ENCODE measurements around the gene TDRD9. TPM values are rescaled to one million over a fixed set of nuclear protein-coding genes. Genes with fewer than 3 reads are reported as not detected.
A peak's percentile ranks its signal among the peaks of the same experiment; 100 is the strongest.

Gene TDRD9
- total RNA-seq, 1 donor from 2014 or later, result 0.19 TPM

- intact Hi-C loops (cut with micrococcal nuclease), result no loop called here
- DNase-seq, result no peak
- H3K27me3 Mint-ChIP-seq, result peaks cover 5% of the 10 kb centered on the region
Observed at GRCh38 chr14:104049576-104050240, 121.5 kb downstream of the TDRD9 start.

GRCh38 chr14:104051092-104051813 is 123.0 kb downstream of the TDRD9 start:
- Mint-ChIP-seq H3K36me3 (ENCODE audit: low read depth) (no peaks in the 10 kb centered on the region), H3K4me3 (no peak overlapping the region), H3K27ac (no peak overlapping the region), H3K9me3 (no peaks in the 10 kb centered on the region), H3K4me1 (peaks cover 7% of the 10 kb centered on the region), H3K27me3 (peaks cover 10% of the 10 kb centered on the region)
- DNase-seq, result no peak
- intact Hi-C loops (cut with micrococcal nuclease), result no loop called here

More at GRCh38 chr14:104049576-104050240, 121.5 kb downstream of the TDRD9 start:
- Mint-ChIP-seq H3K4me1 (peaks cover 7% of the 10 kb centered on the region), H3K27ac (no peak overlapping the region), H3K36me3 (ENCODE audit: low read depth) (no peaks in the 10 kb centered on the region), H3K4me3 (no peak overlapping the region), H3K9me3 (no peaks in the 10 kb centered on the region)

GRCh38 chr14:104054222-104054905 is 126.1 kb downstream of the TDRD9 start:
- no peaks in the 10 kb centered on the region for H3K36me3 Mint-ChIP-seq (ENCODE audit: low read depth)
- H3K9me3 Mint-ChIP-seq, result no peaks in the 10 kb centered on the region
- no peak for DNase-seq
- H3K4me3 Mint-ChIP-seq, result no peak overlapping the region
- intact Hi-C loops (cut with micrococcal nuclease), result no loop called here
- H3K27ac Mint-ChIP-seq, result no peak overlapping the region
- H3K27me3 Mint-ChIP-seq, result peaks cover 24% of the 10 kb centered on the region
- H3K4me1 Mint-ChIP-seq, result no peaks in the 10 kb centered on the region

GRCh38 chr14:104062281-104062680 is 134.0 kb downstream of the TDRD9 start:
- DNase-seq, result no peak
- Mint-ChIP-seq H3K27ac (no peak overlapping the region), H3K4me1 (no peaks in the 10 kb centered on the region), H3K4me3 (no peak overlapping the region), H3K9me3 (peaks cover 9% of the 10 kb centered on the region), H3K27me3 (peaks cover 33% of the 10 kb centered on the region), H3K36me3 (ENCODE audit: low read depth) (no peaks in the 10 kb centered on the region)
- intact Hi-C loops (cut with micrococcal nuclease), result no loop called here

GRCh38 chr14:104064003-104064402 is 135.7 kb downstream of the TDRD9 start:
- Mint-ChIP-seq H3K27me3 (peaks cover 22% of the 10 kb centered on the region), H3K4me3 (no peak overlapping the region), H3K9me3 (peaks cover 9% of the 10 kb centered on the region), H3K27ac (no peak overlapping the region), H3K36me3 (ENCODE audit: low read depth) (no peaks in the 10 kb centered on the region), H3K4me1 (no peaks in the 10 kb centered on the region)
- DNase-seq, result no peak
- intact Hi-C loops (cut with micrococcal nuclease), result no loop called here

GRCh38 chr14:104066279-104066678 is 138.0 kb downstream of the TDRD9 start:
- no peak for DNase-seq
- Mint-ChIP-seq H3K27me3 (peaks cover 10% of the 10 kb centered on the region), H3K9me3 (peaks cover 9% of the 10 kb centered on the region), H3K4me3 (no peak overlapping the region), H3K27ac (no peak overlapping the region), H3K36me3 (ENCODE audit: low read depth) (no peaks in the 10 kb centered on the region), H3K4me1 (no peaks in the 10 kb centered on the region)
- intact Hi-C loops (cut with micrococcal nuclease), result no loop called here

GRCh38 chr14:104066719-104067295 is 138.6 kb downstream of the TDRD9 start:
- peaks cover 9% of the 10 kb centered on the region for H3K9me3 Mint-ChIP-seq
- H3K27me3 Mint-ChIP-seq, result peaks cover 9% of the 10 kb centered on the region
- H3K36me3 Mint-ChIP-seq (ENCODE audit: low read depth), result no peaks in the 10 kb centered on the region
- no peak overlapping the region for H3K4me3 Mint-ChIP-seq
- DNase-seq, result no peak
- intact Hi-C loops (cut with micrococcal nuclease), result no loop called here
- no peak overlapping the region for H3K27ac Mint-ChIP-seq
- H3K4me1 Mint-ChIP-seq, result no peaks in the 10 kb centered on the region

GRCh38 chr14:104069541-104069940 is 141.3 kb downstream of the TDRD9 start:
- intact Hi-C loops (cut with micrococcal nuclease), result no loop called here
- H3K27ac Mint-ChIP-seq, result no peak overlapping the region
- no peak for DNase-seq
- H3K9me3 Mint-ChIP-seq, result peaks cover 19% of the 10 kb centered on the region
- H3K4me1 Mint-ChIP-seq, result no peaks in the 10 kb centered on the region
- no peaks in the 10 kb centered on the region for H3K27me3 Mint-ChIP-seq
- no peak overlapping the region for H3K4me3 Mint-ChIP-seq
- no peaks in the 10 kb centered on the region for H3K36me3 Mint-ChIP-seq (ENCODE audit: low read depth)

GRCh38 chr14:104072586-104072985 is 144.3 kb downstream of the TDRD9 start:
- no peaks in the 10 kb centered on the region for H3K36me3 Mint-ChIP-seq (ENCODE audit: low read depth)
- peaks cover 7% of the 10 kb centered on the region for H3K27me3 Mint-ChIP-seq
- DNase-seq, result no peak
- intact Hi-C loops (cut with micrococcal nuclease), result no loop called here
- peaks cover 10% of the 10 kb centered on the region for H3K9me3 Mint-ChIP-seq
- H3K27ac Mint-ChIP-seq, result no peak overlapping the region
- peaks cover 3% of the 10 kb centered on the region for H3K4me1 Mint-ChIP-seq
- no peak overlapping the region for H3K4me3 Mint-ChIP-seq

GRCh38 chr14:104073764-104074163 is 145.5 kb downstream of the TDRD9 start:
- no peaks in the 10 kb centered on the region for H3K36me3 Mint-ChIP-seq (ENCODE audit: low read depth)
- intact Hi-C loops (cut with micrococcal nuclease), result no loop called here
- peaks cover 13% of the 10 kb centered on the region for H3K4me1 Mint-ChIP-seq
- no peak overlapping the region for H3K27ac Mint-ChIP-seq
- H3K9me3 Mint-ChIP-seq, result peaks cover 10% of the 10 kb centered on the region
- H3K4me3 Mint-ChIP-seq, result no peak overlapping the region
- no peak for DNase-seq
- H3K27me3 Mint-ChIP-seq, result peaks cover 7% of the 10 kb centered on the region

GRCh38 chr14:104075530-104076151 is 147.4 kb downstream of the TDRD9 start:
- Mint-ChIP-seq H3K27me3 (peaks cover 7% of the 10 kb centered on the region), H3K27ac (no peak overlapping the region), H3K4me3 (no peak overlapping the region), H3K4me1 (peaks cover 13% of the 10 kb centered on the region), H3K36me3 (ENCODE audit: low read depth) (no peaks in the 10 kb centered on the region), H3K9me3 (peaks cover 10% of the 10 kb centered on the region)
- intact Hi-C loops (cut with micrococcal nuclease), result no loop called here
- DNase-seq, result no peak

- no peaks in the 10 kb centered on the region for H3K36me3 Mint-ChIP-seq (ENCODE audit: low read depth)
- peaks cover 7% of the 10 kb centered on the region for H3K27me3 Mint-ChIP-seq
- peaks cover 10% of the 10 kb centered on the region for H3K9me3 Mint-ChIP-seq
- no peak overlapping the region for H3K4me3 Mint-ChIP-seq
- intact Hi-C loops (cut with micrococcal nuclease), result no loop called here
- H3K27ac Mint-ChIP-seq, result no peak overlapping the region
- peak; percentile 64 for DNase-seq
- peaks cover 13% of the 10 kb centered on the region for H3K4me1 Mint-ChIP-seq
Observed at GRCh38 chr14:104076743-104077142, 148.5 kb downstream of the TDRD9 start.

- intact Hi-C loops (cut with micrococcal nuclease), result loop anchor here (1.0 to 2.0 kb wide), 2 partner anchors 53 to 487 kb away; no protein-coding TSS in a partner anchor
- no peak overlapping the region for H3K27ac Mint-ChIP-seq
- H3K4me3 Mint-ChIP-seq, result peak overlapping the region; percentile 12
- H3K9me3 Mint-ChIP-seq, result peaks cover 5% of the 10 kb centered on the region
- peaks cover 13% of the 10 kb centered on the region for H3K4me1 Mint-ChIP-seq
- peaks cover 7% of the 10 kb centered on the region for H3K27me3 Mint-ChIP-seq
- no peaks in the 10 kb centered on the region for H3K36me3 Mint-ChIP-seq (ENCODE audit: low read depth)
- peak; percentile 95 for DNase-seq
Observed at GRCh38 chr14:104078031-104078455, 149.8 kb downstream of the TDRD9 start.
